ENCODE measurements around the gene ANKUB1.

- TF ChIP-seq CTCF (IDR thresholded peaks at IDR 0.05; ENCODE audit: poor library complexity) (no peak), EZH2 (IDR thresholded peaks at IDR 0.05; ENCODE audit: borderline replicate concordance) (no peak)
Measured at GRCh38 chr3:149790268-149790667, 2.1 kb downstream of the ANKUB1 start.

Measured in hepatocyte (in vitro differentiated cells).